ENCODE data around the gene OXSM. TPM values are rescaled to one million over a fixed set of nuclear protein-coding genes. Genes with fewer than 3 reads are reported as not detected.

Gene OXSM
- total and polyA plus RNA-seq, 2 donors from 2014 or later: 13.4 to 21.4 TPM

GRCh38 chr3:25836579-25836978, 46.7 kb downstream of the OXSM start:
- H3K27ac ChIP-seq (ENCODE audit: low read depth in 2 of 2, low read length in 2 of 2): no peak overlapping the region
- intact Hi-C loops (cut with DNase I): no loop called here
- H3K9ac ChIP-seq (ENCODE audit: low read length in 3 of 3): no peak overlapping the region
- no peaks in the 10 kb centered on the region for H3K27me3 ChIP-seq (ENCODE audit: control insufficient read depth, insufficient read depth, low read length)
- no peaks in the 10 kb centered on the region for H3K9me3 ChIP-seq (ENCODE audit: control insufficient read depth in 2 of 3, insufficient read depth in 1 of 3, low read length in 3 of 3)
- FAIRE-seq: no peak
- H3K4me3 ChIP-seq (ENCODE audit: low read length in 3 of 3): no peak overlapping the region
- DNase-seq: no peak
- no peaks in the 10 kb centered on the region for H3K4me1 ChIP-seq (ENCODE audit: control insufficient read depth in 2 of 3, insufficient read depth in 2 of 3, low read depth in 1 of 3, low read length in 3 of 3)
- H3K36me3 ChIP-seq (ENCODE audit: control insufficient read depth in 2 of 3, insufficient read depth in 3 of 3, low read length in 3 of 3): no peaks in the 10 kb centered on the region
- TF ChIP-seq, protein P1, sequence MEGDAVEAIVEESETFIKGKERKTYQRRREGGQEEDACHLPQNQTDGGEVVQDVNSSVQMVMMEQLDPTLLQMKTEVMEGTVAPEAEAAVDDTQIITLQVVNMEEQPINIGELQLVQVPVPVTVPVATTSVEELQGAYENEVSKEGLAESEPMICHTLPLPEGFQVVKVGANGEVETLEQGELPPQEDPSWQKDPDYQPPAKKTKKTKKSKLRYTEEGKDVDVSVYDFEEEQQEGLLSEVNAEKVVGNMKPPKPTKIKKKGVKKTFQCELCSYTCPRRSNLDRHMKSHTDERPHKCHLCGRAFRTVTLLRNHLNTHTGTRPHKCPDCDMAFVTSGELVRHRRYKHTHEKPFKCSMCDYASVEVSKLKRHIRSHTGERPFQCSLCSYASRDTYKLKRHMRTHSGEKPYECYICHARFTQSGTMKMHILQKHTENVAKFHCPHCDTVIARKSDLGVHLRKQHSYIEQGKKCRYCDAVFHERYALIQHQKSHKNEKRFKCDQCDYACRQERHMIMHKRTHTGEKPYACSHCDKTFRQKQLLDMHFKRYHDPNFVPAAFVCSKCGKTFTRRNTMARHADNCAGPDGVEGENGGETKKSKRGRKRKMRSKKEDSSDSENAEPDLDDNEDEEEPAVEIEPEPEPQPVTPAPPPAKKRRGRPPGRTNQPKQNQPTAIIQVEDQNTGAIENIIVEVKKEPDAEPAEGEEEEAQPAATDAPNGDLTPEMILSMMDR (IDR thresholded peaks at IDR 0.05; ENCODE audit: borderline replicate concordance, extremely low read depth, insufficient read depth): no peak

GRCh38 chr3:25837038-25837437, 47.1 kb downstream of the OXSM start:
- Histone ChIP-seq H3K36me3 (ENCODE audit: control insufficient read depth in 2 of 3, insufficient read depth in 3 of 3, low read length in 3 of 3) (no peaks in the 10 kb centered on the region), H3K9ac (ENCODE audit: low read length in 3 of 3) (no peak overlapping the region), H3K27me3 (ENCODE audit: control insufficient read depth, insufficient read depth, low read length) (no peaks in the 10 kb centered on the region), H3K27ac (ENCODE audit: low read depth in 2 of 2, low read length in 2 of 2) (no peak overlapping the region), H3K9me3 (ENCODE audit: control insufficient read depth in 2 of 3, insufficient read depth in 1 of 3, low read length in 3 of 3) (no peaks in the 10 kb centered on the region), H3K4me3 (ENCODE audit: low read length in 3 of 3) (no peak overlapping the region), H3K4me1 (ENCODE audit: control insufficient read depth in 2 of 3, insufficient read depth in 2 of 3, low read depth in 1 of 3, low read length in 3 of 3) (no peaks in the 10 kb centered on the region)
- no peak for FAIRE-seq
- intact Hi-C loops (cut with DNase I): no loop called here
- TF ChIP-seq, protein P1 (IDR thresholded peaks at IDR 0.05; ENCODE audit: borderline replicate concordance, extremely low read depth, insufficient read depth): no peak
- DNase-seq: no peak

DNA sequence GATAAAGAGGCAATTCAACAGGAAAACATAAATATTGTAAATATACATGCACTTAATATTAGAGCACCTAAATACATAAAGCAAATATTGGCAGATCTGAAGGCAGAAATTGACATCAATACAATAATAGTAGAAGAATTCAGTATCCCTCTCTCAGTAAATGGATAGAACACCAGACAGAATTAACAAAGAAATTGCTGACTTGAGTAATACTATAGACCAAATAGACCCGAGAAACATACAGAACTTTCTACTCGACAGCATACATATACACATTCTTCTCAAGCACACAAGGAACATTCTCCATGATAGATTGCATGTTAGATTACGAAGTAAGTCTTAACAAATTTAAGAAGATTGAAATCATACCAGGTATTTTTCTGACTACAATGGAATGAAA, 50.2 kb downstream of the OXSM start:
- H3K4me3 ChIP-seq (ENCODE audit: low read length in 3 of 3): no peak overlapping the region
- TF ChIP-seq, protein P1 (IDR thresholded peaks at IDR 0.05; ENCODE audit: borderline replicate concordance, extremely low read depth, insufficient read depth): no peak
- H3K36me3 ChIP-seq (ENCODE audit: control insufficient read depth in 2 of 3, insufficient read depth in 3 of 3, low read length in 3 of 3): no peaks in the 10 kb centered on the region
- FAIRE-seq: no peak
- no peak for DNase-seq
- no peak overlapping the region for H3K9ac ChIP-seq (ENCODE audit: low read length in 3 of 3)
- H3K4me1 ChIP-seq (ENCODE audit: control insufficient read depth in 2 of 3, insufficient read depth in 2 of 3, low read depth in 1 of 3, low read length in 3 of 3): no peaks in the 10 kb centered on the region
- intact Hi-C loops (cut with DNase I): no loop called here
- no peak overlapping the region for H3K27ac ChIP-seq (ENCODE audit: low read depth in 2 of 2, low read length in 2 of 2)
- no peaks in the 10 kb centered on the region for H3K9me3 ChIP-seq (ENCODE audit: control insufficient read depth in 2 of 3, insufficient read depth in 1 of 3, low read length in 3 of 3)
- H3K27me3 ChIP-seq (ENCODE audit: control insufficient read depth, insufficient read depth, low read length): no peaks in the 10 kb centered on the region

DNA sequence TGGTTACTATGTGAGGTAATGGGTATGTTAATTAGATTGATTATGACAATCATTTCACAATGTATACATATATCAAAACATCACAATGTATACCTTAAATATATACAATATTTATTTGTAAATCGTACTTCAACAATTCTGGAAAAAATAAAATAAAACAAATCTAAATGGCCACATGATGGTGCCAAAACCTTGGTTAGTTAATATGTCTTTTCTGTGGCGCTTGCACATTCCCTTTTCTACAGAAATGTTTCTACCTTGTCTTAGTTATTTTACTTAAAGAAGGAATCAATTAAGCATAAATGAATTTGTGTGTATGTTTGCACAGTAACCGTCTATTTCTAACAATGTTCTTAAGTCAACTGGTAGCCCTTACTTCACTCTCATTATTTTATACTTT, 53.4 kb downstream of the OXSM start:
- no peaks in the 10 kb centered on the region for H3K27me3 ChIP-seq (ENCODE audit: control insufficient read depth, insufficient read depth, low read length)
- H3K36me3 ChIP-seq (ENCODE audit: control insufficient read depth in 2 of 3, insufficient read depth in 3 of 3, low read length in 3 of 3): no peaks in the 10 kb centered on the region
- no peak overlapping the region for H3K9ac ChIP-seq (ENCODE audit: low read length in 3 of 3)
- TF ChIP-seq, protein P1 (IDR thresholded peaks at IDR 0.05; ENCODE audit: borderline replicate concordance, extremely low read depth, insufficient read depth): no peak
- intact Hi-C loops (cut with DNase I): no loop called here
- DNase-seq: peak in 2 of 5 donors; percentile 24 to 25
- no peak overlapping the region for H3K4me3 ChIP-seq (ENCODE audit: low read length in 3 of 3)
- no peaks in the 10 kb centered on the region for H3K9me3 ChIP-seq (ENCODE audit: control insufficient read depth in 2 of 3, insufficient read depth in 1 of 3, low read length in 3 of 3)
- H3K27ac ChIP-seq (ENCODE audit: low read depth in 2 of 2, low read length in 2 of 2): no peak overlapping the region
- no peaks in the 10 kb centered on the region for H3K4me1 ChIP-seq (ENCODE audit: control insufficient read depth in 2 of 3, insufficient read depth in 2 of 3, low read depth in 1 of 3, low read length in 3 of 3)
- peak; percentile 96 for FAIRE-seq
